ENCODE measurements around the gene MYO18A. TPM values are rescaled to one million over a fixed set of nuclear protein-coding genes. Genes with fewer than 3 reads are reported as not detected.

The MYO18A gene
- total RNA-seq, 1 donor from 2014 or later = 28.8 TPM

DNA sequence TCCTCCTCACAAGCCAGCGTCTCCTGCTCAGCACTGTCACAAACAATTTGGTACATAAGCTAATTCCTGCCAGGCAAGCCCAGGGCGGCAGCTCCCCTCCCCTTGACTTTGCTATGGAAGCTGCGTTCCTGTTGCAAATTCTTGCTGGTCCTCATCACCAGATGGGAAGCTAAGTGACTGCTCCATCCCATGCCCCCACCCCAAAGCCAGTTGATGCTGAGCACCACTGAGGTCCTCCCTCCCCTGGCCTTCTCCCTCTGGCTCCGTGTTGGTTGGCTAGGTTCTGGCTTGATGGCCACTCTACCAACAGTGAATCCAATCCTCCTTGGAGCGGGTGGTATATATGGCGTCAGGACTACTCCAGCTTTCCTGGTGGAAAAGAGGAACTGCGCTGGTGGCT, 102.9 kb downstream of the MYO18A start:
- peaks cover 15% of the 10 kb centered on the region for H3K36me3 Mint-ChIP-seq (ENCODE audit: unreplicated experiment)
- H3K27ac Mint-ChIP-seq (ENCODE audit: unreplicated experiment) = no peak overlapping the region
- DNase-seq (ENCODE audit: extremely low spot score, unreplicated experiment) = no peak
- peaks cover 13% of the 10 kb centered on the region for H3K4me1 Mint-ChIP-seq (ENCODE audit: unreplicated experiment)
- H3K27me3 Mint-ChIP-seq (ENCODE audit: unreplicated experiment) = no peaks in the 10 kb centered on the region
- H3K9me3 Mint-ChIP-seq (ENCODE audit: unreplicated experiment) = no peaks in the 10 kb centered on the region
- TF ChIP-seq, protein P1, sequence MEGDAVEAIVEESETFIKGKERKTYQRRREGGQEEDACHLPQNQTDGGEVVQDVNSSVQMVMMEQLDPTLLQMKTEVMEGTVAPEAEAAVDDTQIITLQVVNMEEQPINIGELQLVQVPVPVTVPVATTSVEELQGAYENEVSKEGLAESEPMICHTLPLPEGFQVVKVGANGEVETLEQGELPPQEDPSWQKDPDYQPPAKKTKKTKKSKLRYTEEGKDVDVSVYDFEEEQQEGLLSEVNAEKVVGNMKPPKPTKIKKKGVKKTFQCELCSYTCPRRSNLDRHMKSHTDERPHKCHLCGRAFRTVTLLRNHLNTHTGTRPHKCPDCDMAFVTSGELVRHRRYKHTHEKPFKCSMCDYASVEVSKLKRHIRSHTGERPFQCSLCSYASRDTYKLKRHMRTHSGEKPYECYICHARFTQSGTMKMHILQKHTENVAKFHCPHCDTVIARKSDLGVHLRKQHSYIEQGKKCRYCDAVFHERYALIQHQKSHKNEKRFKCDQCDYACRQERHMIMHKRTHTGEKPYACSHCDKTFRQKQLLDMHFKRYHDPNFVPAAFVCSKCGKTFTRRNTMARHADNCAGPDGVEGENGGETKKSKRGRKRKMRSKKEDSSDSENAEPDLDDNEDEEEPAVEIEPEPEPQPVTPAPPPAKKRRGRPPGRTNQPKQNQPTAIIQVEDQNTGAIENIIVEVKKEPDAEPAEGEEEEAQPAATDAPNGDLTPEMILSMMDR (IDR thresholded peaks at IDR 0.05) = no peak
- no peak overlapping the region for H3K4me3 Mint-ChIP-seq (ENCODE audit: unreplicated experiment)

DNA sequence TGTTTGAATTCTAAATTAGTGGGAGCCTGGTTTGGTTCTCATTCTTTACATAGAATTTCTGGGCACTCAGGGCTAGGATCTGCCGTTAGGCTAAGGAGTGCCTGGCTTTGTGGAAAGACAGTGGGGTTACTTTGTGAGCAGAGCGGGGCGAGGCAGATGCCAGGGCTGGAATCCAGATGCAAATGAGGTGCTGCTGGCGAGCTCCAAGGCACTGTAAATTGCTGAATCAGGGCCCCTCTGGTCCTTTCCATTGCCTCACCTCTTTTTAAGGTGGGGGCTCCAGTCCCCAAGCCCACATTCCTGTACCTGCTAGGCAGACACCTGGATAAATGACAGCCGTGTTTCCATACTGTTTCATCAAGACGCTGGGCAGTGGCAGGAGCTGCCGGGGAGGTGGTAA, 103.5 kb downstream of the MYO18A start:
- Mint-ChIP-seq H3K9me3 (ENCODE audit: unreplicated experiment) (no peaks in the 10 kb centered on the region), H3K27ac (ENCODE audit: unreplicated experiment) (no peak overlapping the region), H3K4me3 (ENCODE audit: unreplicated experiment) (no peak overlapping the region), H3K4me1 (ENCODE audit: unreplicated experiment) (peaks cover 13% of the 10 kb centered on the region), H3K36me3 (ENCODE audit: unreplicated experiment) (peaks cover 14% of the 10 kb centered on the region), H3K27me3 (ENCODE audit: unreplicated experiment) (peaks cover 2% of the 10 kb centered on the region)
- TF ChIP-seq, protein P1 (IDR thresholded peaks at IDR 0.05) = no peak
- DNase-seq (ENCODE audit: extremely low spot score, unreplicated experiment) = no peak

DNA sequence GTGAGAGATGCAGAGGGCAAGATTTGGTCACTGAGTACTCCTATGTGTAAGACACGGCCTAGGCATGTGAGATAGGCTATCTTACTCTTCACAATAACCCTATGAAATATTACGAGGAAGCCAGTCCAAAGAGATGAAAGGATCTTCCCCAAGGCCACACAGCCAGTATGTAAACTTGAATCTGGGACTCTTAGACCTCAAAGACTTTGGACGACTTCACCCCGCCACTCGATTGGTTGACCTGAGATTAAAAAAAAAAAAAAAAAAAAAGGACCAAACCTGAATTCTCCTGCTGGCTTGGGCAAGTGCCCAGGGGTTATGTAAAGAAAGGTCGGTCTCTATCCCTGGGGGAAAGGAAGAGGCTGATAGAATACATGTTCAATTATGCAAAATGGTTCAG, 104.1 kb downstream of the MYO18A start:
- TF ChIP-seq, protein P1 (IDR thresholded peaks at IDR 0.05) = no peak
- no peak overlapping the region for H3K4me3 Mint-ChIP-seq (ENCODE audit: unreplicated experiment)
- no peak for DNase-seq (ENCODE audit: extremely low spot score, unreplicated experiment)
- H3K36me3 Mint-ChIP-seq (ENCODE audit: unreplicated experiment) = peaks cover 8% of the 10 kb centered on the region
- H3K27me3 Mint-ChIP-seq (ENCODE audit: unreplicated experiment) = peaks cover 6% of the 10 kb centered on the region
- H3K4me1 Mint-ChIP-seq (ENCODE audit: unreplicated experiment) = peaks cover 13% of the 10 kb centered on the region
- H3K9me3 Mint-ChIP-seq (ENCODE audit: unreplicated experiment) = no peaks in the 10 kb centered on the region
- H3K27ac Mint-ChIP-seq (ENCODE audit: unreplicated experiment) = no peak overlapping the region

DNA sequence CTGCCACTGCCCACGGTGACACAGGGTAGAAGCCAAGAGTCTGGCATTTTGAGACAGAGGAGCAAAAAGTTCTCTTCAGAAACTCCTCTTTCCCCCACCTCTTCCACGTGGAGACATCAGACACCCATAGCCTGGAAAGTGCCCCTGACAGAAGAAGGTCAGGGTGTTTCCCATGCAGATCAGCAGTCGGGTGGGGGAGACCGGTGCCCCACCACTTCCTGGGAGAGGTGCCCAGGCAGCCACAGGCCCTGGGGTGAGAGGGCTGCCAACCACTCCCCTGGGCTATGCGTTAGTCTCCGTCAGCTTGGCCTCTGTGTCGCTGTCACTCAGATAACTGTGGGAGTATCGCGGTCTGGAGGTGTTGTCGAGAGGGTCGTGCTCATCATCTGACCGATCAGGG, 105.7 kb downstream of the MYO18A start:
- Mint-ChIP-seq H3K4me1 (ENCODE audit: unreplicated experiment) (peaks cover 10% of the 10 kb centered on the region), H3K27me3 (ENCODE audit: unreplicated experiment) (peaks cover 9% of the 10 kb centered on the region), H3K9me3 (ENCODE audit: unreplicated experiment) (no peaks in the 10 kb centered on the region), H3K4me3 (ENCODE audit: unreplicated experiment) (no peak overlapping the region), H3K27ac (ENCODE audit: unreplicated experiment) (no peak overlapping the region), H3K36me3 (ENCODE audit: unreplicated experiment) (peaks cover 5% of the 10 kb centered on the region)
- TF ChIP-seq, protein P1 (IDR thresholded peaks at IDR 0.05) = no peak
- no peak for DNase-seq (ENCODE audit: extremely low spot score, unreplicated experiment)

DNA sequence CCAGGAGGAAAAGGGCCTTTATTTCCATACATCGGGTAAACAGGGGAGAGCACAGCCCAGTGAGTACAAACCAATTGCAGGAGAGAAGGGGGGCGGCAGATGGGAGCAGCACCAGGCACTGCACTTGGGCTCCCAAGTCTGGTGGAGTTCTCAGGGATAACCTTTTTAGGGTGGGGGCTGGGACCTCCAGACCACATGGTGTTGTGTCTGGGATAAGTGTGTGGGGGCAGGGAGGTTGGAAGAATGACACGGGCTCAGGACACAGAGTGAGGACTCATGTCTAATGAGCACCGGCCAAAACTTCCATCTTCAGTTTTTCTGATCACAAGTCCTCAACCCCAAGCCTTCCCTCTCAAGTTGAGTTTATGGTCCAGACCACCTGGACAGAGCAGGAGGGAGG, 106.7 kb downstream of the MYO18A start:
- Mint-ChIP-seq H3K27me3 (ENCODE audit: unreplicated experiment) (peaks cover 9% of the 10 kb centered on the region), H3K9me3 (ENCODE audit: unreplicated experiment) (no peaks in the 10 kb centered on the region), H3K36me3 (ENCODE audit: unreplicated experiment) (peaks cover 5% of the 10 kb centered on the region), H3K4me3 (ENCODE audit: unreplicated experiment) (no peak overlapping the region), H3K27ac (ENCODE audit: unreplicated experiment) (no peak overlapping the region), H3K4me1 (ENCODE audit: unreplicated experiment) (peaks cover 4% of the 10 kb centered on the region)
- no peak for DNase-seq (ENCODE audit: extremely low spot score, unreplicated experiment)
- TF ChIP-seq, protein P1 (IDR thresholded peaks at IDR 0.05) = no peak
